DND-41 (cell line): ENCODE data around the gene VSTM5.

ENCODE experiments used
- ATAC-seq: fragments of 200-7000 bp; cut with Tn5 transposase; 3 replicates; pipeline ENCODE4 v1.9.1; 2021; ENCODE audit warnings: low read depth; ENCODE audit not compliant: insufficient read depth
- DNase-seq: peaks from one replicate; pipeline ENCODE4 v3.0.0-alpha.2; 2020
- H2AFZ ChIP-seq: 2 replicates; pipeline ENCODE4 v1.6.0; 2012; ENCODE audit warnings: low read depth, low read length
- H3K27ac ChIP-seq: 2 replicates; pipeline ENCODE4 v1.5.1; 2012; ENCODE audit warnings: low read length, inconsistent platforms
- H3K27me3 ChIP-seq: fragments of 200-600 bp; sonication (generic); 2 replicates; pipeline ENCODE4 v1.6.0; 2012; ENCODE audit warnings: low read length, mild to moderate bottlenecking, inconsistent platforms; ENCODE audit not compliant: insufficient read depth, poor library complexity
- H3K36me3 ChIP-seq: 2 replicates; pipeline ENCODE4 v1.5.1; 2012; ENCODE audit warnings: low read length, inconsistent platforms; ENCODE audit not compliant: insufficient read depth
- H3K4me1 ChIP-seq: 2 replicates; pipeline ENCODE4 v1.5.1; 2012; ENCODE audit warnings: mild to moderate bottlenecking, low read length; ENCODE audit not compliant: insufficient read depth
- H3K4me2 ChIP-seq: 2 replicates; pipeline ENCODE4 v1.6.0; 2012; ENCODE audit warnings: mild to moderate bottlenecking, moderate library complexity, low read length, inconsistent platforms; ENCODE audit not compliant: insufficient read depth
- H3K4me3 ChIP-seq, 2 experiments: fragments of 200-600 bp in 1 of 2; shearing (Covaris generic) in 1 of 2; 2 replicates each; pipeline ENCODE4 v1.5.1; 2012 to 2016; ENCODE audit warnings: inconsistent platforms in 2 of 2, low read length in 2 of 2, mild to moderate bottlenecking in 2 of 2, low read depth in 1 of 2, moderate library complexity in 1 of 2
- H3K79me2 ChIP-seq: 2 replicates; pipeline ENCODE4 v1.6.0; 2012; ENCODE audit warnings: low read length, inconsistent platforms; ENCODE audit not compliant: insufficient read depth
- H3K9ac ChIP-seq: 2 replicates; pipeline ENCODE4 v1.6.0; 2012; ENCODE audit warnings: low read depth, mild to moderate bottlenecking, inconsistent platforms, low read length, moderate library complexity
- H3K9me3 ChIP-seq: 2 replicates; pipeline ENCODE4 v1.5.1; 2012; ENCODE audit warnings: low read length, moderate library complexity, mild to moderate bottlenecking, inconsistent platforms; ENCODE audit not compliant: insufficient read depth, severe bottlenecking
- H4K20me1 ChIP-seq: 2 replicates; pipeline ENCODE4 v1.6.0; 2012; ENCODE audit warnings: low read length; ENCODE audit not compliant: insufficient read depth
- EZH2 ChIP-seq: IDR thresholded peaks from 3 replicates; pipeline ENCODE4 v1.6.1; 2012; ENCODE audit warnings: borderline replicate concordance, low read depth, mild to moderate bottlenecking, moderate library complexity, low read length, inconsistent platforms; ENCODE audit not compliant: severe bottlenecking
- TF ChIP-seq, protein P1 (sequence below): IDR thresholded peaks from 2 replicates; pipeline ENCODE4 v1.5.1; 2012; ENCODE audit warnings: borderline replicate concordance, low read length, moderate library complexity, mild to moderate bottlenecking; ENCODE audit not compliant: poor library complexity, severe bottlenecking; ENCODE audit errors: extremely low read depth

Gene VSTM5

DNA sequence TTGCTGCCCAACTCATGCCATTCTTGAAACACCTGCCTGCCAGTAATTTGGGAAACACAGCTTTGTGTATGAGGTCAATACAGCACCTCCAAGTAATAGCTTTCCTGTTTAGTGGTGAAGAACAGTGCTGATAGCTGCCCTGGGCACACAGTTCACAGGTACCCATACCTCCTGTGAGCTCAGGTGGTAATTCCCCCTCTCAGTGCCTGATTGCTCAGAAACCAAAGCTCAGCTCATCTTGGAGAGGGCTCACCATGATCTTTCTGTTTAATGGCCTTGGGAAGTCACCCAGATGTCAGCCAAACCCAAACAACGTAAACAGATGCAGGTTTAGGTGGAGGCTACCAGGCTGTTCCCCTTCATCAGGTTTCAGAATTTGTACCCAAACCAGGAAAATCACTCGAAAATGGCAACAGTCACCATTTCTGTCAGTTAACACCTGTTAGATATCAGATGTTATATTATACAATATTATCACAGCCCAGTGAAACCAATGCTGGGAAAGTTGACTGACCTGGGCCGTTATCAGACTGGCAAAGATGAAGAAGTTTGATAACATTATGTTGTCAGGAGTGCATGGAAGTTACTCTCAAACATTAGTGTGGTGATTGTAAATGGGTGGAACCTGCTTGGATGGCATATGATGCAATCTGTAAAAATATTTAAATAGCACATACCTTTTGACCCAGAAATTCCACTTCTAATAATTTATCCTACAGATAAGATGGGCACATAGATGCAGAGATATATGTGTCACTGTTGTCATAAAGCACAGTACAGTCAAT, 18.9 kb downstream of the VSTM5 start:
- Histone ChIP-seq H3K4me1 (no peaks in the 10 kb centered on the region), H3K27ac (no peak overlapping the region), H2AFZ (no peak overlapping the region), H4K20me1 (no peaks in the 10 kb centered on the region), H3K4me3 (no peak overlapping the region), H3K27me3 (no peaks in the 10 kb centered on the region), H3K36me3 (no peaks in the 10 kb centered on the region), H3K9ac (no peak overlapping the region), H3K4me2 (no peak overlapping the region), H3K79me2 (no peaks in the 10 kb centered on the region), H3K9me3 (no peaks in the 10 kb centered on the region)
- ATAC-seq (no peak), DNase-seq (no peak)
- TF ChIP-seq, protein P1, sequence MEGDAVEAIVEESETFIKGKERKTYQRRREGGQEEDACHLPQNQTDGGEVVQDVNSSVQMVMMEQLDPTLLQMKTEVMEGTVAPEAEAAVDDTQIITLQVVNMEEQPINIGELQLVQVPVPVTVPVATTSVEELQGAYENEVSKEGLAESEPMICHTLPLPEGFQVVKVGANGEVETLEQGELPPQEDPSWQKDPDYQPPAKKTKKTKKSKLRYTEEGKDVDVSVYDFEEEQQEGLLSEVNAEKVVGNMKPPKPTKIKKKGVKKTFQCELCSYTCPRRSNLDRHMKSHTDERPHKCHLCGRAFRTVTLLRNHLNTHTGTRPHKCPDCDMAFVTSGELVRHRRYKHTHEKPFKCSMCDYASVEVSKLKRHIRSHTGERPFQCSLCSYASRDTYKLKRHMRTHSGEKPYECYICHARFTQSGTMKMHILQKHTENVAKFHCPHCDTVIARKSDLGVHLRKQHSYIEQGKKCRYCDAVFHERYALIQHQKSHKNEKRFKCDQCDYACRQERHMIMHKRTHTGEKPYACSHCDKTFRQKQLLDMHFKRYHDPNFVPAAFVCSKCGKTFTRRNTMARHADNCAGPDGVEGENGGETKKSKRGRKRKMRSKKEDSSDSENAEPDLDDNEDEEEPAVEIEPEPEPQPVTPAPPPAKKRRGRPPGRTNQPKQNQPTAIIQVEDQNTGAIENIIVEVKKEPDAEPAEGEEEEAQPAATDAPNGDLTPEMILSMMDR = no peak

DNA sequence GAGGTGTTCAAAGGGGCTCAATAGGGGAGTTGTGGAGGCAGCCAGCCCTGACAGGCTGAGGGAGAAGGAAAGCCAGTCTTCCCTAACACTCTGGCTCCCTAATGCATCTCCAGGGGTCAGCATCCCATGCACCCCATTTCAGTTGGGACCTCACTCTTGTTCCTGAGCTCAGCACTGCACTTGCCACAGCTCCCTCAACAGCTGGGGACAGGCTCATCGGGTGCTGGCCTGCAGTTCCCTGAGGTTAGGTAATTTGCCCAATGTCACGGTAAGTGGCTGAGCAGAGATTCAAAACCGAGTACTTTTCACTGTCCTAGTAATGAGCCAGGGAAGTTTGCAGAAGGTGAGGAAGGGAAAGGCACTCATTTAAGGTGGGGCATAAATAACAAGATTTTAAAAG, 20.8 kb downstream of the VSTM5 start:
- Histone ChIP-seq H4K20me1 (no peaks in the 10 kb centered on the region), H3K27me3 (no peaks in the 10 kb centered on the region), H3K4me2 (no peak overlapping the region), H3K4me1 (no peaks in the 10 kb centered on the region), H3K4me3 (no peak overlapping the region), H3K36me3 (no peaks in the 10 kb centered on the region), H3K79me2 (no peaks in the 10 kb centered on the region), H3K27ac (no peak overlapping the region), H2AFZ (no peak overlapping the region), H3K9ac (no peak overlapping the region), H3K9me3 (no peaks in the 10 kb centered on the region)
- TF ChIP-seq, protein P1 = no peak
- TF ChIP-seq EZH2 = no peak
- no peak for DNase-seq
- no peak for ATAC-seq

DNA sequence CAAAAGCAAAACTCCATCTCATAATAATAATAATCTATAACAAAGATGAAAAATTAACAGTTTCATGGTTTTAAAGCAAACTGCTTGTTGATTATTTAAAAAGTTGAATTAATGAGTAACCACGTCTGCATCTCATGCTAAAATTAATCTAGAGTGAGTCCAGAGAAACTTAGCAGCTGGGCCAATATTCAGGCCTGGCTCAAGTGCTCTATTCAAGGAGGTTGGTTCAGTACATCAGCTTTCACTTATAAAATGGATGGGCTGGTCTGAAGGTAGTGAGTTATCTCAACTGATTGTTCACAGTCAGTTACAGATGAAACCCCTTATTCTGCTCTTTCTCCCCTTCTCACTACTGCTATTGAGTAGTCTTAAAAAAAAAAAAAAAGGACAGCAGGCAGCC, 23.1 kb downstream of the VSTM5 start:
- ATAC-seq (no peak), DNase-seq (no peak)
- H3K9me3 ChIP-seq = no peaks in the 10 kb centered on the region
- H3K27me3 ChIP-seq = no peaks in the 10 kb centered on the region
- no peak overlapping the region for H3K9ac ChIP-seq
- H3K27ac ChIP-seq = no peak overlapping the region
- H3K4me2 ChIP-seq = no peak overlapping the region
- H3K4me1 ChIP-seq = no peaks in the 10 kb centered on the region
- no peak for TF ChIP-seq EZH2
- TF ChIP-seq, protein P1 = no peak
- H3K79me2 ChIP-seq = no peaks in the 10 kb centered on the region
- no peaks in the 10 kb centered on the region for H4K20me1 ChIP-seq
- no peak overlapping the region for H2AFZ ChIP-seq
- H3K4me3 ChIP-seq = no peak overlapping the region
- no peaks in the 10 kb centered on the region for H3K36me3 ChIP-seq
